GM10847 (cell line): ENCODE measurements around the gene B3GNT3.

Experiments used
- POLR2A ChIP-seq: IDR thresholded peaks from 2 replicates; pipeline ENCODE4 v1.6.1; 2011; ENCODE audit not compliant: insufficient read length; ENCODE audit errors: extremely low read depth

B3GNT3 gene

DNA sequence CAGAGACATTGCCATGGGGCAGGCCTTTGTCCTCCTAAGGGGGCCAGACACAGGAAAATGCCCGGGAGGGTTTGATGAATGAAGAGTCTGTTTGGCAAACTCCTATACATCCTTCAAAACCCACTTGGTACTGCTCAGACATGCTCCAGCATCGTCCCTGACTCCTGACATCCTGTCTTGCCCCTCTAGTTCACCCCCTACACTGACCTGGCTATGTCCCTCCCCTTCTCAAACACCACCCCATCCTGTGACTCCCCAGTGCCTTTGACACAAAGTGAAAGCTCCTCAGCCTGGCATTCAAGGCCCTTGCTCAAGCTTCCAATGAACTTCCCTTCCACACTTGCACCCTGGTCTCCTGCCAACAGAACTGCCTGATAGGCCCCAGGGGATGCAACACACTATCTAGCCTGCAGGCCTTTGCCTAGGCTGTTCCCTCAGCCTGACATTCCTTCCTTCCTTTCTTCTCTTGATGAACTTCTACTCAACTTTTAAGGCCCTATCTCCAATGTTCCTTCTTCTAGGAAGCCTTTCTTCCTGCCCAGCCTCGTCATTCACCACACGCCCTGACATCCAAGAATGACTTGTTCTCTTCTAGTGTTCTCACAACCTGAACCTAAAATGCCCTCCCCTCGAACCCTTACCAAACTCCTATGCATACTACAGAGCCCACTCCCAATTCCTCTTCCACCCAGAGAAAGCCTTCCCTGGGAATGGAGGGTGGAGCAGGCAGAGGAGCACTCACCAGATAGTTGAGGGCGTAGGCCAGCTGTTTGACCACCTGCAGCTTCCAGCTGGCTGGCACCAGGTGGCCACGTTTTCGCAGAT is 40.5 kb downstream of the B3GNT3 start:
- no peak for TF ChIP-seq POLR2A

DNA sequence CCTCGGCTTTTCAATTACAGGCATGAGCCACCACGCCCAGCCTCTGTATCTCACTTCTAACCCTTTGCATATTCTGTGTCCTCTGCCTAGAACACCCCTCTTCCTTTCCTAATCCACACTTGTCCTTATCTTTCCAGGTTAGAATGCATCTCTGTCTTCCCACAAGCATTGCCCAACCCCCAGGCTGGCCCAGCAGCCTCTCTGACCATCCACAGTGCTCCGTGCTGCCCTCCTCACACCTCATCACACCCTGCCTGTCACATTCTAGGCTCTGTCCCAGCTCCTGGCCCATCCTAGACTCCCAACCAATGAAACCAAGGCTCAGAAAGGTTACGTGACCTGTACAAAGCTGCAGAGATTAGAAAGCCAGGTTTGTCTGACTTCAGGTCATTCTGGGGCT is 41.6 kb downstream of the B3GNT3 start:
- no peak for TF ChIP-seq POLR2A

DNA sequence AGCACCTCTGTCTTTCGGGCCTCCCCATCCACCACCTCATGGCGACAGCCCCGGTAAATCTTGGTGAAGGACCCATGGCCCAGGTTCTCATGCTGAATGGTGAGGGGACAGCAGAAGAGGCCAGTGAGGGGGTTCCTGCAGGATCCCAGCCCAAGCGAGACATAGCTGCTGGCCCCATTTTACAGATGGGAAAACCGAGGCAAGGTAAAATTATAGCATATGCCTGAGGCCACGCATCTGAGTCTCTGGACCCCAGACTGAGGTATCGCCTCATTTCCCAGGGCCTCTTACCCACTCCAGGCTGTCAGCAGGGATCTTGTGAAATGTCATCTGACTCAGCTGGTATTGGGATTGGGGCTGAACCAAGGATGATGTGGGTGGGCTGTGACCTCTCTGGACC is 43.0 kb downstream of the B3GNT3 start:
- TF ChIP-seq POLR2A = no peak

DNA sequence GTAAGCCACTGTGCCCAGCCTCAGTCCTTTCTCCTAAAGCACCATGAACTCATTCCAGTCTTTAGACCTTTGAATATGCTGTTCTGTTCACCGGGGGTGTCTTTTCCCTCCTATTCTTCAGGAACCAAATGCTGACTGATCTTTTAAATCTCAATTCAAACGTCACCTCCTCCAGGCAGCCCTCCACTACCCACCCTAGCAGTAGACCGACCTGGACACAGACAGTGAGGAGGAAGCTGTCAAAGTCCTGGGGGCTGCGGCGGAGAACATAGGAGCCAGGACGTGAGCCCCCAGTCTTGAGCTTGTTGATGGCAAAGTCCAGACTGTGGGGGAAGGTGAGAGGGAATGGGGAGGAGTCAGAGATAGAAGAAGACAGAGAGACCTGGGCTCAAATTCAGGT is 45.1 kb downstream of the B3GNT3 start:
- no peak for TF ChIP-seq POLR2A

DNA sequence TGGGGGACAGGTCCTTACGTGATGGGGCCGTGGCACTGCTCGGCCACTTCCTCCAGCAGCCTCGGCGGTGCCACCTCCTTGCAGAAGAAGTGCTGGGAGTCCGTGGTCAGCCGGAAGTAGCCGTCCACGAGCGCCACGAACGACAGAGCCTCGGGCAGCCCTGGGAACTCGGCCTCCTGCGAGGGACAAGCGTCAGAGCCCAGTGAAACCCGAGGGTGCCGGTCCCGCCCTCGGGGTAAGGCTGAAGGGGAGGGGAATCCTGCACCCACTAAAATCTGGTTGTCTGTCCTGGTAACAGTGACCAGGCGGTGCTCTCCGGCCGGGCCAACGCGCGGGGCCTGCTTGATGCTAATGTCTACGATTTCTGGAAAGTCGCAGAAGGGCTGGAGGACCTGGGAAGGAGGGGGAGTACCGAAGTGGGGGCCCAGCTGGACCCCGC is 46.5 kb downstream of the B3GNT3 start:
- no peak for TF ChIP-seq POLR2A

DNA sequence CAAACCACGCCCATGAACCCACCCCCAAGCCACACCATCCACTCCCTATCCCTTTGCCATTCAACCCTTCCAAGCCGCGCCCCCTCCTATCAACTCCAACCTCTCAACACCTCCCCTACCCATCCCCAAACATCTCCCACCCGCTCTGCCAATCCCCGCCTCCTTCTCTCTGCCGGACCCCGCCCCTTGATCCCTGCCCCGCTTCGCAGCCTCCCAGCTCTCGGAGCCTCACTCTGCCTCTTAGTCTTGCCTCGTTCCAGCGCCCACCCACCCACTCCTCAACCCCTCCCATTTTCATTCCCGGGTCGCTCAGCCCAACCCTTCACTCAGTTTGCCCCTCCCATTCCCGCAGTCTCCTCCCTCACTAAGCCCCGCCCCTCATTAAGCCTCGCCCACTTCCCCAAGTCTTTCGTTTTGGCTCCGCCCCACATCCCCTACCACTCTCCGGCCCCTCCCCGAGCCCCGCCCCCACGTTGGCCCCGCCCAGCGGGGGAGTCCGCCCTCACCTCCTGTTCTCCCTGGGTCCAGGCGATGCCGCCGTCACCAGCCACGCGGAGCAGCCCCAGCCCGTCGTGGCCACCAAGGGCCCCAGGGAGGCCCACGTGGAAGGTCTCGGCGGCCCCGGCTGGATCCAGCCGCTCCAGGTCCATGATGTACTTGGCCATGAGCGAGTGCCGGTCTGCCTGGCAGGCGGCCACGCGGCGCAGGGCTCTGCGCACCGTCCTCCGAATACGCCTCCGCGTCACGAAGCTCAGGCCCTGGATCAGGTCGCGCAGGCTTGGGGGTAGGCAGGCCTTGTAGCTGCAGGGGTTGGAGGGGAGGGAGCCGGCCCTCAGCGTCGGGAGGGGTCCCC is 47.1 kb downstream of the B3GNT3 start:
- TF ChIP-seq POLR2A = no peak

DNA sequence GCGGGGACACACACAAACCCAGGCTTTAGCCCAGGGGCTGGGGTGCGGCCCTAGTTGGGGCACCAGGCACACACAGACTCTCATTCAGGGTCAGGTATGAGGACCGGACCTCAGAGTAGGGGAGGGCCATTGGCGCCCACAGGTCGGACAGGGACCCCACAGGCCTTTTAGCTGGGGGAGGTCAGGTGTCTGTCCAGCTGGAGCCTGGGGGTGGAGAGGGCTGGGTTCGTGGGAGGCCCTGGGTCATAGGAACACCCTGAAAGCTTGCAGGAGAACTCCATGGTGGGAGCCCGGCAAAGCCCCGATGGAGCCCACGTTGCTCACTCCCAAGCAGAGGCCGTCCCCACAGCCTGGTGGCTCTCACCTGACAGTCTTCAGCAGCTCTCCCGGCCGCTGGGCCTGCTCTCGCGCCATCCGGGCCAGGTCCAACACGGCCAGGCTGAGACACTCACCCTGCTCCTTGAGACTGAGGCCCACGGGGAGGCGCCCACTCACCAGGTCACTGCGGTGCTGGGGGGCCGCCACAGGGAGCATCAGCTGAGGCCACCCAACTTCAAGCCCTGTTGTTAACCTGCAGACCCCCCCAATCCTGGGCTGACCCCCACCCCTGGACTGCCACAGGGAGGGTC is 47.8 kb downstream of the B3GNT3 start:
- TF ChIP-seq POLR2A = no peak

DNA sequence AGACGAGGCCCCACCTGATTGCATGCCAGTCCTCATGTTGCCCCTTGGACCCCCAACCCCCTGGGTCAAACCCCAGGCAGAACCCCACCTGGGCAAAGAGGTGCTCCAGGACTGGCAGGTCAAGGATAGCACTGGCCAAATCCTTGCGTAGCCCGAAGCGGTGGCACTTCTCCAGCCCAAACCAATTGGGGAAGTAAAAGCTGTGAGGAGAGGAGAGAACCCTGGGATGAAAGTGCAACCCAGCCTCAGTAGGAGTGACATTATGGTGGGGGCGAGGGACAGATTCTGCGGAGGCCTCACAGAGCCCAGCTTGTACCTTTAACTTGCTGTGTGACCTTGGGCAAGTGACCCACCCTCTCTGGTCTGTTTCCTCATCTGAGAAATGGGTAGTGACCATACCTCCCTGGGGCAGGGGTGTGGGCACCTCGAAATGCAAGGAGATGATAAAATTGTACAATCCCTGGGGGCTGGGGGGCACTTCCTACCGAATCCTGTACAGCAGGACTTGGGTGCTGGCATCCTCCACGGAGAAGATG is 48.4 kb downstream of the B3GNT3 start:
- TF ChIP-seq POLR2A = no peak

DNA sequence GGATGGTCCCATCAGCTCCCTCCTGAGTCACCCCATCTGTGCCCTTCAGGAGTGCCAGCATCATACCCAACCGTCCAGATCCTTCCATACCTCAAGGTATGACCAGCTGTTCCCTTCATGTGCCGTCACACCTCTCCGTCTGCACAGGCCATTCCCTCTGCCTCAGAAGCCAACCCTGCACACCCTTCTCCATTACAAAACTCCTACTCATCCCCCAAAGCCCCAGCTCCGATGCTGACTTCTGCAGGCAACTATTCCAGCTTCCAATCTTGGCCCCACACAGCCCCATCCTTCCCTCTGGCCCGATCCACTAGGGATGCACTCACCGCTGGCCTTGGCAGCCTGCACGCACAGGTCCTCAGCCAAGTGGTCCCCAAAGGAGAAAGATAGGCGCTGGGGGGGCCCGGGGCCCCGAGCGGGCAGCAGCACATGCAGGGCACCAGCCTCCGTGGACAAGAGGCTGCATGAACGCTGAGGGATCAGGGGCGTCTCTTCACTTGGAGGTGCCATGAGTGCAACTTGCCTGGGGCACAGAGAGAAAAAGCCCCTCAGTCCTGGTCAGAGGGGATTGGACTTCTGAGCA is 49.1 kb downstream of the B3GNT3 start:
- no peak for TF ChIP-seq POLR2A

DNA sequence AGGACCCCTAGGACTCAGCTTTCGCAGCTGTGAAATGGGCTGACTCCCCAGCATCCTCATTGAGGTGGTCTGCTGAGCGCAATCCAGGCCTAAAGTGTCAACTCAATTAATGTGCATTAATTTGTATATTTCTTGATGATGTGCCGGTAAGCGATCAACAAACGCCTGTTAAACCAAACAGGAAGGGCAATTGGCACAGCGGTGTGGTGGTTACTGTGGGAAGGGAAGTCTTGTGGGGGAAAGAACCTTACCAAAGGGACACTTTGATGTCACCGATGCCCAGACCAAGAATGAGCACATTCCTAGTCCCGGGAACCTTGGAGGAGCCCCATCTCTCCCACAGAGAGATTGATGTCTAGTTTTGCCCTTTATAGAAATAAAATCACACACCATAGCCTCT is 51.2 kb downstream of the B3GNT3 start:
- TF ChIP-seq POLR2A = no peak

DNA sequence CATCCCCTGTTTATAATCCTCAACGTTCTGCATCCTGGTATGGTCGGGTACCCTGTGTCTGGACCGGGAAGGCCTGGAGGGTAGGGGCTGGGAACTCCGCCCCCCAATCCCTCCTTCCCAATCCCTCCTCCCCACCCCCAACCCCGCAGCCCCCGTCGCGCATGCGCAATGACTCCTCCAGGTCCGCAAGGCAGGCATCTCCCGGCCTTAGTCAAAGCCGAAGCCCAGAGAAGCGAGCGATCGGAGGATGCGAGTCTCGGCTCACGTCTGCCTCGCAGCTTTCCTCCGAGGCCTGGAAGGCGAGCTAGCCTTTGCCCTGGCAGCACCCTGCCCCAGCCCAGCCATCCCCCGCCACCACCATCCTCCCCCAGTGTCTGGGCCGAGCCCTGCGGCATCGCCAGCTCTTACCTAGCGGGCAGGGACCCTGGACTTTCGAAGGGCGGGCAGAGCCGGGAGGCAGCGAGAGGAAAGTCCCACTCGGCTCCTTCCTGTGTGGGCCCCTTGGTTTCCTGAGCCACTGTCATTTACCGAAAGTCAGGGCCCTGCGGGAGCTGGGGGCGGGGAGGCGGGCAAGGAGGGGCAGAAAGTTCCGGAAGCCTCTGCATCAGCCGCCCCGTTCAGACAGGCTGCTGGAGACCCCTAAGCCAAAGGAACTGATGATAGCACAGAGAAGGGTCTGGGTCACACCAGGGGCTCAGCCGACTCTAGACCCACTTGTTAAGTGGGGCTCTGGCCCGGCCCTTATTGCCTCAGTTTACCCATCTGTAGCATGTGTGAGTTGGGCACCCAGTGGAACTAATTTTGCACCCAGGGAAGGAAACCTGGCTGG is 52.8 kb downstream of the B3GNT3 start, which contains the start of gene JAK3:
Gene JAK3, minus strand, starts transcription at position 445 of the 829 bp plus-strand sequence. CDS start 3,565 bp downstream, outside the sequence.
- peak; percentile 77 for TF ChIP-seq POLR2A

DNA sequence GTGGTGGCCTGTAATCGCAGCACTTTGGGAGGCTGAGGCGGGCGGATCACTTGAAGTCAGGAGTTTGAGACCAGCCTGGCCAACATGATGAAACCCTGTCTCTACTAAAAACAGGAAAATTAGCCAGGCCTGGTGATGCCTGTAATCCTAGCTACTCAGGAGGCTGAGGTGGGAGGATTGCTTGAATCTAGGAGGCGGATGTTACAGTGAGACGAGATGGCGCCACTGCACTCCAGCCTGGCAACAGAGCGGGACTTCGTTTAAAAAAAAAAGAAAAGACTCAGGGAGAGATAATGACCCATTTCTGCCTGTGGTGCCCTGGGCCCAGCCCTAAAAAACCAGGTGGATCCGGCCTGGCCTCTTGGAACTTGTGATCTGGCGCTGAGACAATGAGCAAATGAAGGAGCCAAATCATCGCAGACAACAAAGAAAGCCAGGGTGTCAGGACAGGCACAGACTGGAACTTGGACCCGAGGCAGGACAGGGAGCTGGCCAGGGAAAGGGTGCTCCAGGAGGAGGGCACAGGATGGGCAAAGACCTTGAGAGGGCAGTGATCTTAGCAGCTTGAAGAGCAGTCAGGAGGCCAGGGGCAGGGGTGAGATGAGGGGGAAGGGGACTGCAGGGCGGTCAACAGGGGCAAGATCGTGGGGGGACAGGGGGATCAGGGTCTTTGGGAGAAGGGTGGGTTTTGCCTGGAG is 53.8 kb downstream of the B3GNT3 start:
- no peak for TF ChIP-seq POLR2A

DNA sequence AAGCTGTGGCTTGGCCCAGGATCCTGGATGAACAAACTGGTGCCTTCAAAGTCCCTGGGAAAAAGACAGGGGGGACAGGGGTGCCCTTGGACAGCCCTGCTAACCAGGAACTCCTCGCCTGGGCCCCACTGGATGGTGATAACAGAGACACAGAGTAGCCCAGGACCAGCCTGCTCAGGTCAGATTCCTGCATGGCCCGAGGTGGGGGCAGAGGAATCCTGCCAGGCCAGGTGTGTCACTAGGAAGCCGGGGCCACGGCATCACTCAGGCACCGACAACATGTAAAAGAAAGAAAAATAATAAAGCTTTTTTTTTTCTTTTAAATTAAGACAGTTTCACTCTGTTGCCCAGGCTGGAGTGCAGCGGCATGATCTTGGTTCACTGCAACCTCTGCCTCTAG is 59.1 kb downstream of the B3GNT3 start:
- TF ChIP-seq POLR2A = no peak
